H9 (cell line): ENCODE results near the gene TDRKH. TPM values are rescaled to one million over a fixed set of nuclear protein-coding genes. Genes with fewer than 3 reads are reported as not detected.
"Not testable (repeated sequence)": the region's sequence is repeated elsewhere in the genome, so short reads cannot be mapped to it uniquely, and the experiment has no call there.

Experiments used
- DNase-seq: peaks from one replicate; pipeline ENCODE4 v3.0.0-alpha.2; 2017
- H2AFZ ChIP-seq: one replicate; pipeline ENCODE4 v1.6.1; 2013; ENCODE audit warnings: mild to moderate bottlenecking, low read length, control low read depth, moderate library complexity
- H2AK5ac ChIP-seq: 2 replicates; pipeline ENCODE4 v1.6.1; 2013; ENCODE audit warnings: low read length, control low read depth, mixed read lengths; ENCODE audit not compliant: insufficient read length
- H2BK120ac ChIP-seq: one replicate; pipeline ENCODE4 v1.6.1; 2013; ENCODE audit warnings: low read depth, mild to moderate bottlenecking, low read length, control low read depth, inconsistent platforms; ENCODE audit not compliant: poor library complexity, severe bottlenecking
- H2BK12ac ChIP-seq: 2 replicates; pipeline ENCODE4 v1.6.1; 2013; ENCODE audit warnings: low read length, control low read depth, mixed read lengths, low read depth; ENCODE audit not compliant: insufficient read length
- H2BK15ac ChIP-seq: 2 replicates; pipeline ENCODE4 v1.6.1; 2013; ENCODE audit warnings: low read depth, low read length, control low read depth
- H2BK20ac ChIP-seq: one replicate; pipeline ENCODE4 v1.6.1; 2013; ENCODE audit warnings: low read depth, mild to moderate bottlenecking, low read length, control low read depth, inconsistent platforms; ENCODE audit not compliant: poor library complexity, severe bottlenecking
- H2BK5ac ChIP-seq: 2 replicates; pipeline ENCODE4 v1.6.1; 2013; ENCODE audit warnings: low read length, control low read depth, mixed read lengths; ENCODE audit not compliant: insufficient read length
- H3K14ac ChIP-seq: 2 replicates; pipeline ENCODE4 v1.6.1; 2013; ENCODE audit warnings: low read length, control low read depth; ENCODE audit not compliant: insufficient read depth
- H3K18ac ChIP-seq: 2 replicates; pipeline ENCODE4 v1.6.1; 2013; ENCODE audit warnings: low read depth, mild to moderate bottlenecking, mixed read lengths, low read length, control low read depth; ENCODE audit not compliant: insufficient read length
- H3K23ac ChIP-seq: 2 replicates; pipeline ENCODE4 v1.6.1; 2013; ENCODE audit warnings: low read length, control low read depth, mixed read lengths, low read depth; ENCODE audit not compliant: insufficient read length
- H3K23me2 ChIP-seq: 2 replicates; pipeline ENCODE4 v1.6.1; 2013; ENCODE audit warnings: low read depth, mild to moderate bottlenecking, mixed read lengths, low read length, control low read depth; ENCODE audit not compliant: insufficient read length, poor library complexity, severe bottlenecking
- H3K27ac ChIP-seq: 2 replicates; pipeline ENCODE4 v1.5.1; 2013; ENCODE audit warnings: low read length, control low read depth, mixed read lengths, low read depth; ENCODE audit not compliant: insufficient read length
- H3K27me3 ChIP-seq: 2 replicates; pipeline ENCODE4 v1.6.1; 2013; ENCODE audit warnings: low read length, control low read depth, inconsistent platforms; ENCODE audit not compliant: insufficient read depth
- H3K4ac ChIP-seq: 2 replicates; pipeline ENCODE4 v1.6.1; 2013; ENCODE audit warnings: low read depth, mild to moderate bottlenecking, control low read depth, inconsistent platforms, low read length, moderate library complexity
- H3K4me1 ChIP-seq: 2 replicates; pipeline ENCODE4 v1.6.1; 2013; ENCODE audit warnings: low read length, control low read depth, inconsistent platforms; ENCODE audit not compliant: insufficient read depth
- H3K4me2 ChIP-seq: 2 replicates; pipeline ENCODE4 v1.6.1; 2013; ENCODE audit warnings: low read length, control low read depth, mixed read lengths; ENCODE audit not compliant: insufficient read length, insufficient read depth
- H3K56ac ChIP-seq: 2 replicates; pipeline ENCODE4 v1.6.1; 2013; ENCODE audit warnings: low read depth, mild to moderate bottlenecking, mixed read lengths, low read length, control low read depth; ENCODE audit not compliant: insufficient read length
- H3K79me1 ChIP-seq: 2 replicates; pipeline ENCODE4 v1.6.1; 2013; ENCODE audit warnings: low read depth, mild to moderate bottlenecking, moderate library complexity, low read length, control low read depth, inconsistent platforms; ENCODE audit not compliant: insufficient read depth, poor library complexity, severe bottlenecking
- H3K79me2 ChIP-seq: 2 replicates; pipeline ENCODE4 v1.6.1; 2013; ENCODE audit warnings: low read length, control low read depth, inconsistent platforms; ENCODE audit not compliant: insufficient read depth
- H3K9ac ChIP-seq: 2 replicates; pipeline ENCODE4 v1.6.1; 2013; ENCODE audit warnings: low read length, control low read depth, mixed read lengths; ENCODE audit not compliant: insufficient read length; ENCODE audit errors: extremely low read depth
- H3K9me3 ChIP-seq: one replicate; pipeline ENCODE4 v1.6.1; 2013; ENCODE audit warnings: low read depth, low read length, inconsistent platforms; ENCODE audit not compliant: control insufficient read depth
- H3T11ph ChIP-seq: one replicate; pipeline ENCODE4 v1.6.1; 2013; ENCODE audit warnings: mild to moderate bottlenecking, low read length, control low read depth, inconsistent platforms
- H4K20me1 ChIP-seq: one replicate; pipeline ENCODE4 v1.6.1; 2013; ENCODE audit not compliant: control insufficient read depth, insufficient read length, insufficient read depth
- H4K5ac ChIP-seq: 2 replicates; pipeline ENCODE4 v1.6.1; 2013; ENCODE audit warnings: low read depth, mild to moderate bottlenecking, mixed read lengths, low read length, control low read depth; ENCODE audit not compliant: insufficient read length
- H4K8ac ChIP-seq: replicated peaks from 2 replicates; pipeline ENCODE4 v1.6.1; 2013; ENCODE audit warnings: low read length, control low read depth, mixed read lengths, low read depth; ENCODE audit not compliant: insufficient read length
- H4K91ac ChIP-seq: 2 replicates; pipeline ENCODE4 v1.6.1; 2013; ENCODE audit warnings: low read depth, mild to moderate bottlenecking, moderate library complexity, mixed read lengths, low read length, control low read depth; ENCODE audit not compliant: insufficient read length
- H3K27ac Mint-ChIP-seq, 3 experiments: 2 replicates in 2 of 3; 3 replicates in 1 of 3; pipeline ENCODE4 v1.8.0; 2020 to 2021; ENCODE audit warnings: mixed read lengths in 3 of 3, mild to moderate bottlenecking in 1 of 3, moderate library complexity in 1 of 3
- H3K27me3 Mint-ChIP-seq: 2 replicates; pipeline ENCODE4 v1.8.0; 2021; ENCODE audit warnings: low read depth, mild to moderate bottlenecking, moderate library complexity, mixed read lengths
- H3K36me3 Mint-ChIP-seq, 3 experiments: 2 replicates in 2 of 3; 3 replicates in 1 of 3; pipeline ENCODE4 v1.8.0; 2020 to 2021; ENCODE audit warnings: low read depth in 3 of 3, mixed read lengths in 3 of 3; ENCODE audit not compliant: insufficient read depth in 1 of 3
- H3K4me1 Mint-ChIP-seq, 2 experiments: 2 replicates each; pipeline ENCODE4 v1.8.0; 2020; ENCODE audit warnings: mixed read lengths in 2 of 2
- H3K4me3 Mint-ChIP-seq, 2 experiments: 2 replicates in 1 of 2; 3 replicates in 1 of 2; pipeline ENCODE4 v1.8.0; 2020 to 2021; ENCODE audit warnings: mild to moderate bottlenecking in 2 of 2, mixed read lengths in 2 of 2, moderate library complexity in 1 of 2
- H3K9me3 Mint-ChIP-seq, 2 experiments: 2 replicates in 1 of 2; 3 replicates in 1 of 2; pipeline ENCODE4 v1.8.0; 2020; ENCODE audit warnings: mild to moderate bottlenecking in 2 of 2, mixed read lengths in 2 of 2, moderate library complexity in 1 of 2
- WGBS: extraction: QIAGEN DNeasy Blood & Tissue Kit; methylation state at CpG from one replicate; pipeline ENCODE4 v1.1.7; 2013; ENCODE audit warnings: missing lambda C conversion rate, low lambda C conversion rate, mixed read lengths; ENCODE audit not compliant: insufficient read length; ENCODE audit errors: extremely low coverage; 5-methylcytosine and 5-hydroxymethylcytosine counted together
- total RNA-seq: library from RNA; stranded (reverse); gene quantifications from 2 replicates; pipeline ENCODE4 v1.2.1, GENCODE V29; 2021
- TF ChIP-seq, protein P1 (sequence below): fragments of 200-600 bp; sonication (generic); conservative IDR thresholded peaks from 3 replicates; pipeline ENCODE4 v1.8.0; 2021; ENCODE audit warnings: antibody characterized with exemption, mild to moderate bottlenecking

TDRKH gene
- total RNA-seq, 1 experiment from 2014 or later: 24.0 TPM

GRCh38 chr1:151782741-151783140 lies 7.6 kb downstream of the TDRKH start:
- Histone ChIP-seq H3K56ac (no peak overlapping the region), H4K8ac (no peak overlapping the region), H3K9ac (no peak overlapping the region), H3K27me3 (no peaks in the 10 kb centered on the region), H3K27ac (no peak overlapping the region), H3K23ac (no peak overlapping the region), H3K18ac (no peak overlapping the region), H2BK5ac (no peak overlapping the region), H3T11ph (no peak overlapping the region), H2AK5ac (no peak overlapping the region), H4K20me1 (no peaks in the 10 kb centered on the region), H3K4me1 (no peaks in the 10 kb centered on the region), H3K4ac (no peak overlapping the region), H3K23me2 (no peaks in the 10 kb centered on the region), H2BK120ac (no peak overlapping the region), H3K14ac (no peak overlapping the region), H4K91ac (no peak overlapping the region), H2BK15ac (no peak overlapping the region), H3K4me2 (no peak overlapping the region), H2BK12ac (no peak overlapping the region), H3K79me2 (no peaks in the 10 kb centered on the region), H2AFZ (no peak overlapping the region), H3K79me1 (no peaks in the 10 kb centered on the region), H3K9me3 (no peaks in the 10 kb centered on the region), H2BK20ac (no peak overlapping the region), H4K5ac (no peak overlapping the region)
- DNase-seq: no peak
- H3K9me3 Mint-ChIP-seq: no peaks in the 10 kb centered on the region
- no peaks in the 10 kb centered on the region for H3K4me1 Mint-ChIP-seq
- no CpG with 5 or more reads among the region's 3 CpGs for WGBS
- TF ChIP-seq, protein P1, sequence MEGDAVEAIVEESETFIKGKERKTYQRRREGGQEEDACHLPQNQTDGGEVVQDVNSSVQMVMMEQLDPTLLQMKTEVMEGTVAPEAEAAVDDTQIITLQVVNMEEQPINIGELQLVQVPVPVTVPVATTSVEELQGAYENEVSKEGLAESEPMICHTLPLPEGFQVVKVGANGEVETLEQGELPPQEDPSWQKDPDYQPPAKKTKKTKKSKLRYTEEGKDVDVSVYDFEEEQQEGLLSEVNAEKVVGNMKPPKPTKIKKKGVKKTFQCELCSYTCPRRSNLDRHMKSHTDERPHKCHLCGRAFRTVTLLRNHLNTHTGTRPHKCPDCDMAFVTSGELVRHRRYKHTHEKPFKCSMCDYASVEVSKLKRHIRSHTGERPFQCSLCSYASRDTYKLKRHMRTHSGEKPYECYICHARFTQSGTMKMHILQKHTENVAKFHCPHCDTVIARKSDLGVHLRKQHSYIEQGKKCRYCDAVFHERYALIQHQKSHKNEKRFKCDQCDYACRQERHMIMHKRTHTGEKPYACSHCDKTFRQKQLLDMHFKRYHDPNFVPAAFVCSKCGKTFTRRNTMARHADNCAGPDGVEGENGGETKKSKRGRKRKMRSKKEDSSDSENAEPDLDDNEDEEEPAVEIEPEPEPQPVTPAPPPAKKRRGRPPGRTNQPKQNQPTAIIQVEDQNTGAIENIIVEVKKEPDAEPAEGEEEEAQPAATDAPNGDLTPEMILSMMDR: no peak
- H3K4me3 Mint-ChIP-seq: no peak overlapping the region
- H3K36me3 Mint-ChIP-seq: peaks cover 4 to 28% (median 23%) of the 10 kb centered on the region in 3 experiments; a peak in 6 of 7 replicates
- H3K27me3 Mint-ChIP-seq: no peaks in the 10 kb centered on the region
- H3K27ac Mint-ChIP-seq: no peak overlapping the region

DNA sequence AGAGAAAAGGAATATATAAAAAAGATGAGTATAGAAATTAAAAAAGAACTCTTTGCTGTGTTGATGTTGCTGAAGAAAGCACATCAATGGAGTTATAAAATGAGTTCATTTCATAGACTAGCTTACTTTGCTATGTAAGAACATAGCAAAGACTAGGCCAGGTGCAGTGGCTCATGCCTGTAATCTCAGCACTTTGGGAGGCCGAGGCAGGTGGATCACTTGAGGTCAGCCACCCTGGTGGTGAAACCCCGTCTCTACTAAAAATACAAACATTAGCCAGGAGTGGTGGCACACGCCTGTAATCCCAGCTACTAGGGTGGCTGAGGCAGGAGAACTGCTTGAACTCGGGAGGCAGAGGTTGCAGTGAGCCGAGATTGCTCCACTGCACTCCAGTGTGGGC lies 8.3 kb downstream of the TDRKH start:
- not testable (repeated sequence) for H3K9ac ChIP-seq, H3T11ph ChIP-seq, H3K23me2 ChIP-seq, H3K27ac Mint-ChIP-seq, H3K79me2 ChIP-seq, H3K9me3 ChIP-seq, H3K79me1 ChIP-seq, H4K8ac ChIP-seq, H2BK120ac ChIP-seq, H3K27me3 Mint-ChIP-seq, H2AFZ ChIP-seq, H3K27me3 ChIP-seq, H4K20me1 ChIP-seq, H3K4me1 Mint-ChIP-seq, H3K14ac ChIP-seq, H3K18ac ChIP-seq, H3K9me3 Mint-ChIP-seq, H2BK20ac ChIP-seq, H3K4me3 Mint-ChIP-seq, H2BK12ac ChIP-seq, H3K27ac ChIP-seq, H3K56ac ChIP-seq, DNase-seq, H2BK15ac ChIP-seq, H4K5ac ChIP-seq, H2BK5ac ChIP-seq, H3K4me2 ChIP-seq, H3K4ac ChIP-seq, H2AK5ac ChIP-seq, H3K23ac ChIP-seq, H4K91ac ChIP-seq, H3K4me1 ChIP-seq
- peaks cover 4 to 29% (median 23%) of the 10 kb centered on the region in 3 experiments; a peak in 6 of 7 replicates for H3K36me3 Mint-ChIP-seq
- no CpG with 5 or more reads among the region's 5 CpGs for WGBS
